Heart right ventricle (tissue), 16 donors: ENCODE measurements around the gene FBXO8. TPM values are rescaled to one million over a fixed set of nuclear protein-coding genes. Genes with fewer than 3 reads are reported as not detected.
A peak's percentile ranks its signal among the peaks of the same experiment; 100 is the strongest.

Experiments
- ATAC-seq, 8 donors: fragments of 200-7000 bp; cut with Tn5 transposase; one replicate each; pipeline ENCODE4 v1.9.1; 2020; ENCODE audit warnings: mild to moderate bottlenecking in 8 of 8, moderate library complexity in 8 of 8, moderate number of reproducible peaks in 1 of 8
- DNase-seq, 2 donors: peaks; one replicate each; pipeline ENCODE4 v3.0.0-alpha.2; 2020
- H3K27ac ChIP-seq, 10 donors: fragments of 200-600 bp; sonication (generic) in 2 of 10; one replicate each; pipeline versions ENCODE4 v1.5.0 to v1.8.0; 2020 to 2022; ENCODE audit warnings: mild to moderate bottlenecking in 3 of 10
- H3K27me3 ChIP-seq, 7 donors: fragments of 200-600 bp; one replicate each; pipeline ENCODE4 v1.8.0; 2021 to 2022; ENCODE audit warnings: mild to moderate bottlenecking in 2 of 7
- H3K36me3 ChIP-seq, 9 donors: fragments of 200-600 bp; sonication (generic) in 1 of 9; one replicate each; pipeline versions ENCODE4 v1.5.0 to v1.8.0; 2020 to 2022; ENCODE audit warnings: mild to moderate bottlenecking in 2 of 9
- H3K4me1 ChIP-seq, 9 donors: fragments of 200-600 bp; sonication (generic) in 1 of 9; one replicate each; pipeline versions ENCODE4 v1.5.0 to v1.8.0; 2020 to 2022; ENCODE audit warnings: mild to moderate bottlenecking in 4 of 9
- H3K4me3 ChIP-seq, 10 donors: fragments of 200-600 bp; sonication (generic) in 2 of 10; one replicate each; pipeline versions ENCODE4 v1.5.0 to v1.8.0; 2020 to 2022; ENCODE audit warnings: mild to moderate bottlenecking in 7 of 10, moderate library complexity in 2 of 10
- H3K9me3 ChIP-seq, 11 donors: fragments of 200-600 bp in 10 of 11; sonication (generic) in 2 of 11; one replicate each; pipeline versions ENCODE4 v1.5.0 to v1.8.0; 2013 to 2022; ENCODE audit warnings: mild to moderate bottlenecking in 2 of 11, control low read depth in 1 of 11, moderate library complexity in 1 of 11
- WGBS, 2 donors: extraction: QIAGEN DNeasy Blood & Tissue Kit; methylation state at CpG; one replicate each; pipeline ENCODE4 v1.1.7; 2013; ENCODE audit warnings: inconsistent platforms in 1 of 2; 5-methylcytosine and 5-hydroxymethylcytosine counted together
- intact Hi-C, 10 donors: fragments of 100-400 bp; cut with DNase I; formaldehyde crosslinking; loops; one replicate each; pipeline versions ENCODE4 v1.11.1 to v1.14.2; 2022
- polyA plus RNA-seq, 2 donors: library from polyadenylated mRNA; stranded (reverse); fragments of 200-250 nt; gene quantifications; one replicate each; pipeline ENCODE4 v1.2.3, GENCODE V29; 2013
- total RNA-seq, 10 donors: library from RNA; stranded (reverse); fragmentation: NEBNext Ultra II Directional in 3 of 10; extraction: Animal tissue kit (Norgen Biotek cat#: 25700) in 3 of 10; gene quantifications; one replicate each; pipeline versions ENCODE4 v1.2.1 to v1.2.4, GENCODE V29; 2021 to 2023
- TF ChIP-seq, protein P1 (sequence below), 9 donors: fragments of 200-600 bp; sonication (generic) in 2 of 9; IDR thresholded peaks; one replicate each; pipeline versions ENCODE4 v1.5.0 to v1.8.0; 2021 to 2022; ENCODE audit warnings: antibody characterized with exemption in 9 of 9, mild to moderate bottlenecking in 5 of 9, moderate library complexity in 1 of 9
- donor health status: Arrhythmogenic right ventricular cardiomyopathy.
- donor health status: ischemic (EF 13 %, LVEDD 7.1; RV severe dilation, severe dysfunction).
- donor health status: healthy with polysubstance abuse.
- donor health status: DM: no; HTN: yes; CAD: no.
- donor health status: DM: no; HTN: no; CAD: no.
- donor health status: ischemic (EF 25% LVEDD 6.9; RV normal size, moderate dysfunction).
- donor health status: ischemic (EF 25% LVEDD 5.7; RV mildly dilated, moderate dysfunction).
- donor health status: healthy.
- donor health status: DM: yes; HTN: yes; CAD: no.
- donor health status: Ischemic cardiomyopathy.
- donor health status: ischemic (EF 35%, LVEDD 5.7; RV mildly dilated, moderate dysfunction).
- donor health status: nonischemic (EF 11% LVEDD 7.7; RV severe dilation, severe dysfunction).
- donor health status: DM: yes; HTN: yes; CAD: no.
- donor health status: PGD.
- donor health status: ischemic (EF 29% LVEDD 5.4; RV normal size, mild dysfunction).
- donor health status: nonischemic (EF 23%, LVEDD 6.1; RV moderate dilation, normal function).

FBXO8 gene
- total and polyA plus RNA-seq, 12 donors: 18.3 to 40.0 (median 27.4) TPM

DNA sequence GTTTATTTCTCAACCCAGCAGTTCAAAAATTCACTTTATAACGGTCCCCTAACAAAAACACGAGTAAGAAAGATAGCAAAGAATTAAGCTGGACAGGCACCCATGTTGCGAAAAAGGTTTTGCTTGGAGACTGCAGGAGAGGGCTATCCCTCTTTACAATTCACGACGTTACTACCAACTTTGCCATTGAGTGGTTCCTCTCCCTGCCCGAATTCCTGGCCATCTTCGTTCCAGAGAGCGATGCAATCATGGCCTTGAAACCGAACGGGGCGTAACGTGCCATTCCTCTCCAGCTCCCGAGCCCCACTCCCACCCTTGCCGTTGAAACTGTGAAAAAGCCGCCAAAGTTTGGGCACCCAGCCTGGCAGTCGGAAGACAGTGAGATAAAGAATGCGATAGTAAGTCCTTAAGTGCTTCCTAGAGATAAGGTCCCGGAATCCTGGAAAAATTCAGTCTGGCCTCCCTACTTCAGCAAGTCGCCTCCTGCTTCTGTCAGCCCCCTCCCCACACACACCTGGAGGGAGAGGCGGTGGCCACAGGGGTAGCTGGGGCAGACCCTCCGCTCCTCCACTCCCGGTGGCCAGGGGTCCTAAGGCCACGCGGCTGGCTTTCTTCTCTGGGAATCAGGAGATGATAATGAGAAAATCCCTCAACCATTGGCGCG lies 65.2 kb downstream of the FBXO8 start:
- intact Hi-C loops: loop anchor here in 1 of 10 donors (10.0 kb wide), 1 partner anchor 693 kb away; no protein-coding TSS in a partner anchor
- peaks cover 4 to 46% (median 33%) of the 10 kb centered on the region in 9 donors for H3K4me1 ChIP-seq
- peak overlapping the region; percentile 25 to 59 (median 48) for H3K4me3 ChIP-seq
- no peaks in the 10 kb centered on the region for H3K9me3 ChIP-seq
- H3K36me3 ChIP-seq: no peaks in the 10 kb centered on the region
- TF ChIP-seq, protein P1, sequence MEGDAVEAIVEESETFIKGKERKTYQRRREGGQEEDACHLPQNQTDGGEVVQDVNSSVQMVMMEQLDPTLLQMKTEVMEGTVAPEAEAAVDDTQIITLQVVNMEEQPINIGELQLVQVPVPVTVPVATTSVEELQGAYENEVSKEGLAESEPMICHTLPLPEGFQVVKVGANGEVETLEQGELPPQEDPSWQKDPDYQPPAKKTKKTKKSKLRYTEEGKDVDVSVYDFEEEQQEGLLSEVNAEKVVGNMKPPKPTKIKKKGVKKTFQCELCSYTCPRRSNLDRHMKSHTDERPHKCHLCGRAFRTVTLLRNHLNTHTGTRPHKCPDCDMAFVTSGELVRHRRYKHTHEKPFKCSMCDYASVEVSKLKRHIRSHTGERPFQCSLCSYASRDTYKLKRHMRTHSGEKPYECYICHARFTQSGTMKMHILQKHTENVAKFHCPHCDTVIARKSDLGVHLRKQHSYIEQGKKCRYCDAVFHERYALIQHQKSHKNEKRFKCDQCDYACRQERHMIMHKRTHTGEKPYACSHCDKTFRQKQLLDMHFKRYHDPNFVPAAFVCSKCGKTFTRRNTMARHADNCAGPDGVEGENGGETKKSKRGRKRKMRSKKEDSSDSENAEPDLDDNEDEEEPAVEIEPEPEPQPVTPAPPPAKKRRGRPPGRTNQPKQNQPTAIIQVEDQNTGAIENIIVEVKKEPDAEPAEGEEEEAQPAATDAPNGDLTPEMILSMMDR (IDR thresholded peaks at IDR 0.05): peak in 1 of 9 donors; percentile 0
- ATAC-seq (peak in 5 of 8 donors; percentile 11 to 53 (median 36)), DNase-seq (no peak)
- peaks cover 0 to 86% (median 57%) of the 10 kb centered on the region in 7 donors for H3K27me3 ChIP-seq
- 13 to 18% methylated on average over 26 of the region's 26 CpGs for WGBS, 2 donors
- peak overlapping the region in 7 of 10 donors; percentile 5 to 82 (median 62) for H3K27ac ChIP-seq

DNA sequence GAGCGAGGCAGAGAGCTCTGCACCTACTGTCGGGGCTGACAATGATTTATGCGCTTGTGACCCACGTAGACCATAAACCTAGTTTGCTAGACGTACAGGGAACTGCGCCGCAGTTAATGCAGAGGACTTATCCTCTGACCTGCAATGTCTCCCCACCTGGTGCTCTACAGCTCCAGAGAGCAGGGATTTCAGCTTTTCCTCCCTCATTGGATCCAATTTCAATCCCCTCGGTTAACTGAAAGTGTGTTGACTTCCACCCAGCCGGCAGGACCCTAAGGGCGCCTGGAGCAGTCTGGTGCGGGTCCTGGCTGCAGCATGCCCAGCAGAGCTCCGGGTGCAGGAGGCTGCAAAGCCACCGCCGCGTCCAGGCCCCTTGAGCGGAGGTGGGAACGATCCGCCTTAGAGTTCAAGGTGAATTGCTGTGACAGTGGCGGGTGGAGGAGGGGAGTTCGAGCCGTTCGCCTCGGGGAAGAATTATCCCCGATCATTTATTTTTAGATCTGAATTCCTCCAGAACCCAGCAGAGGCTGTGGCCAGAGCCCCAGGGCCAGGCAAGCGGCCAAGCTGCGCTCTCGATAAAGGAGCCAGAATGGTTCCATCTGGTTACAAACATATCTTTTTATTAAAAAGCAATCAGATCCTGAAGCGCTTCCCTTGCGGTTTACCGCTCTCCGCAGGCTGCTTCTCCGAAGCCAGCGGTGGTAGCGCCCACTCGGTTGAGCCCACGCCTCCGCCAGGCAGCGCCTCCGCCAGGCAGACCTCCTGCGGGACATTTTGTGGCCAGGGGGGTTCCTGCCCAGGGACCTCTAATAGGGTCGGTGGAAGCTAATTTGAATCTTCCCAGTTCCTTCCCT lies 66.0 kb downstream of the FBXO8 start:
- ATAC-seq (peak; percentile 53 to 84 (median 68)), DNase-seq (peak; percentile 15 to 55)
- H3K36me3 ChIP-seq: no peaks in the 10 kb centered on the region
- peak overlapping the region in 7 of 10 donors; percentile 5 to 82 (median 62) for H3K27ac ChIP-seq
- no peaks in the 10 kb centered on the region for H3K9me3 ChIP-seq
- H3K27me3 ChIP-seq: peaks cover 0 to 93% (median 65%) of the 10 kb centered on the region in 7 donors
- intact Hi-C loops: loop anchor here in 1 of 10 donors (10.0 kb wide), 1 partner anchor 693 kb away; no protein-coding TSS in a partner anchor
- TF ChIP-seq, protein P1 (IDR thresholded peaks at IDR 0.05): peak in 1 of 9 donors; percentile 20
- peaks cover 4 to 46% (median 33%) of the 10 kb centered on the region in 9 donors for H3K4me1 ChIP-seq
- WGBS, 2 donors: 4 to 5% methylated on average over 41 of the region's 41 CpGs
- H3K4me3 ChIP-seq: peak overlapping the region; percentile 25 to 59 (median 48)

DNA sequence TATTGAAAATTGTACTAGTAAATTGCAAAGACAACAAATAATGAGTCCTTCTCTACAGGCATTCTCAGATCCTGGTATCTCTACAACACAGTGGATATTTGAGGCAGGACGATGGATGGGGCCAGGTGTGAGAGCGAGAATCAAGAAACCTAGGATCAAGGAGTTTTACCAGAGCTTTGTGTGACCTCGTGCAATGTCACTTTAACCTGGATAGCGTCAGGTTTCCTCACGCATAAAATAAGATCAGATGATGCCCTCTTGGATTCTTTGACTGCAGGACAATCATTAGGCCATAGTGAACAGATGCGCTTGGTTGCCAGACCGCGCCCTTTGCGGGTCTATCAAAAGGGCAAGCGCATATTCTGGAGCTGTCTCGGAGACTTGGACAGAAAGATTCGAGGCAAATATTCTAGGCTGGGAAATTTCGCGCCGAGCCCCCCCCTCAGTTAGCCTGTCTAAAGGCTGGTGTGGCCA lies 66.6 kb downstream of the FBXO8 start:
- TF ChIP-seq, protein P1 (IDR thresholded peaks at IDR 0.05): no peak
- intact Hi-C loops: loop anchor here in 1 of 10 donors (10.0 kb wide), 1 partner anchor 692 kb away; no protein-coding TSS in a partner anchor
- Histone ChIP-seq H3K36me3 (no peaks in the 10 kb centered on the region), H3K4me3 (peak overlapping the region in 8 of 10 donors; percentile 25 to 59 (median 52)), H3K9me3 (no peaks in the 10 kb centered on the region), H3K27ac (peak overlapping the region in 4 of 10 donors; percentile 62 to 82 (median 72)), H3K27me3 (peaks cover 0 to 96% (median 71%) of the 10 kb centered on the region in 7 donors), H3K4me1 (peaks cover 4 to 50% (median 33%) of the 10 kb centered on the region in 9 donors)
- no peak for DNase-seq
- WGBS, 2 donors: 34 to 40% methylated on average over 15 of the region's 15 CpGs
- ATAC-seq: peak in 1 of 8 donors; percentile 8
